Measurements from ENCODE around the gene NRAP. TPM values are rescaled to one million over a fixed set of nuclear protein-coding genes. Genes with fewer than 3 reads are reported as not detected.

Gene NRAP
- total and polyA plus RNA-seq, 10 of the 15 experiments (the other 5 are each of a cell fraction or from before 2014, with no cell fraction given): not detected

DNA sequence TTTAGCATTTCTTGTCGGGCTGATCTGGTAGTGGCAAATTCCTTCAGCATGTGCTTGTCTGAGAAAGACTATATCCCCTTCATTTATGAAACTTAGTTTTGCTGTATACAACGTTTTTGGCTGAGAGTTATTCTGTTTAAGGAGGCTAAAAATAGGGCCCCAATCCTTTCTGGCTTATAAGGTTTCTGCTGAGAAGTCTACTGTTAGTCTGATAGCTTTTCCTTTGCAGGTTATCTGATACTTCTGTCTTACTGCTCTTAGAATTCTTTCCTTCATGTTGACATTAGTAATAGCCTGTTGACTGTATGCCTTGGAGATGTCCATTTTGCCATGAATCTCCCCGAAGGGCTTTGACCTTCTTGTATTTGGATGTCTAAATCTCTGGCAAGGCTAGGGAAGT is 25.7 kb upstream of the NRAP start:
- no peak overlapping the region for H3K4me2 ChIP-seq (ENCODE audit: control insufficient read depth, insufficient read depth)
- ChIA-PET CTCF (interaction anchor here (1.0 to 3.7 kb wide), 2 partner anchors 10 to 13 kb away, joined by 3 to 15 read pairs; partner anchors contain the start of gene CASP7), POLR2A (no interaction called here), SMC1A (ENCODE audit: uncharacterized antibody, unreplicated experiment) (interaction anchor here (0.6 kb wide), 1 partner anchor 190 kb away, joined by 3 read pairs; no protein-coding TSS in a partner anchor), RAD21 (ENCODE audit: unreplicated experiment) (no interaction called here)
- TF ChIP-seq SMAD5 (IDR thresholded peaks at IDR 0.05; ENCODE audit: low read depth): no peak
- TF ChIP-seq, protein P1, sequence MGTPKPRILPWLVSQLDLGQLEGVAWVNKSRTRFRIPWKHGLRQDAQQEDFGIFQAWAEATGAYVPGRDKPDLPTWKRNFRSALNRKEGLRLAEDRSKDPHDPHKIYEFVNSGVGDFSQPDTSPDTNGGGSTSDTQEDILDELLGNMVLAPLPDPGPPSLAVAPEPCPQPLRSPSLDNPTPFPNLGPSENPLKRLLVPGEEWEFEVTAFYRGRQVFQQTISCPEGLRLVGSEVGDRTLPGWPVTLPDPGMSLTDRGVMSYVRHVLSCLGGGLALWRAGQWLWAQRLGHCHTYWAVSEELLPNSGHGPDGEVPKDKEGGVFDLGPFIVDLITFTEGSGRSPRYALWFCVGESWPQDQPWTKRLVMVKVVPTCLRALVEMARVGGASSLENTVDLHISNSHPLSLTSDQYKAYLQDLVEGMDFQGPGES (IDR thresholded peaks at IDR 0.05): no peak
- no peak for TF ChIP-seq MEF2B (IDR thresholded peaks at IDR 0.05; ENCODE audit: partially characterized antibody, poor library complexity, severe bottlenecking)
- no peak for TF ChIP-seq BACH1 (IDR thresholded peaks at IDR 0.05; ENCODE audit: borderline replicate concordance)
- intact Hi-C loops (cut with micrococcal nuclease; ENCODE audit: unreplicated experiment) (no loop called here), in situ Hi-C loops (cut with MboI) (loop anchor here (25.0 kb wide), 1 partner anchor 1123 kb away; the partner anchor contains the start of gene FHIP2A)
- no peak for ATAC-seq
- BruUV-seq (replicated peaks): no TSS peak
- peaks cover 38% of the 10 kb centered on the region for H3K9me3 ChIP-seq (replicated peaks; ENCODE audit: control insufficient read depth, insufficient read depth, low read length)
- WGBS (ENCODE audit: insufficient coverage, insufficient replicate concordance, low lambda C conversion rate, missing lambda C conversion rate): 65% methylated on average over 3 of the region's 3 CpGs
- no peaks in the 10 kb centered on the region for H3K27me3 ChIP-seq (replicated peaks in 1 of 2; ENCODE audit: control insufficient read depth in 2 of 2, insufficient read depth in 2 of 2, low read length in 1 of 2)
- H3K36me3 ChIP-seq (ENCODE audit: control insufficient read depth in 2 of 2, insufficient read depth in 2 of 2, low read length in 1 of 2): peaks cover 7 to 10% of the 10 kb centered on the region in 2 experiments; a peak in 3 of 4 replicates
- H2AFZ ChIP-seq (ENCODE audit: control insufficient read depth, low read depth, low read length): no peak overlapping the region
- H3K9ac ChIP-seq (ENCODE audit: control insufficient read depth, insufficient read depth, low read length): no peak overlapping the region
- H3K4me1 ChIP-seq (ENCODE audit: control insufficient read depth, insufficient read depth, low read length): peaks cover 3% of the 10 kb centered on the region
- DNase-seq (ENCODE audit: low read depth, low spot score): no peak
- no peak overlapping the region for H3K27ac ChIP-seq (ENCODE audit: control insufficient read depth, insufficient read depth)
- FAIRE-seq: no peak
- H4K20me1 ChIP-seq (ENCODE audit: control insufficient read depth, insufficient read depth): no peaks in the 10 kb centered on the region
- peaks cover 38% of the 10 kb centered on the region for H3K79me2 ChIP-seq (ENCODE audit: control insufficient read depth, insufficient read depth, low read length)
- no peak overlapping the region for H3K4me3 ChIP-seq

DNA sequence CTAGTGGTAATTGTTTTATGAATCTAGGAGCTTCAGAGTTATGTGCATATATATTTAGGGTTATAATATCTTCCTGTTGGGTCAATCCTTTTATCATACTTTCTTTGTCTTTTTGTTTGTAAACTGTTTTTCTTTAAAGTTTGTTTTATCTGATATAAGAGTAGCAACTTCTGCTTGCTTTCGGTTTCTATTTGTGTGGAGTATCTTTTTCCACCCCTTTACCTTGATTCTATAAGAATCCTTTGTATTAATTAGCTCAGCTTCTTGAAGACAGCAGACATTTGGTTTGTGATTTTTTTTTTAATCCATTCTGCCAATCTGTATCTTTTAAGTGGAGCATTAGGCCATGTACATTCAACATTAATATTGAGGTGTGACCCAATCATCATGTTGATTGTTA is 25.2 kb upstream of the NRAP start:
- DNase-seq (ENCODE audit: low read depth, low spot score) (no peak), FAIRE-seq (peak; percentile 7), ATAC-seq (peak; percentile 41; the same call in 1 of the 3 replicates)
- H3K4me3 ChIP-seq: no peak overlapping the region
- RAD21 ChIA-PET (ENCODE audit: unreplicated experiment): no interaction called here
- no peaks in the 10 kb centered on the region for H4K20me1 ChIP-seq (ENCODE audit: control insufficient read depth, insufficient read depth)
- in situ Hi-C loops (cut with MboI): loop anchor here (25.0 kb wide), 1 partner anchor 1123 kb away; the partner anchor contains the start of gene FHIP2A
- POLR2A ChIA-PET: no interaction called here
- H3K79me2 ChIP-seq (ENCODE audit: control insufficient read depth, insufficient read depth, low read length): peaks cover 40% of the 10 kb centered on the region
- H3K27me3 ChIP-seq (replicated peaks in 1 of 2; ENCODE audit: control insufficient read depth in 2 of 2, insufficient read depth in 2 of 2, low read length in 1 of 2): no peaks in the 10 kb centered on the region
- CTCF ChIA-PET: interaction anchor here (0.7 to 3.7 kb wide), 2 partner anchors 9 to 16 kb away, joined by 3 to 15 read pairs; partner anchors contain the start of gene CASP7
- no TSS peak for BruUV-seq (replicated peaks)
- H3K9ac ChIP-seq (ENCODE audit: control insufficient read depth, insufficient read depth, low read length): no peak overlapping the region
- H3K9me3 ChIP-seq (replicated peaks; ENCODE audit: control insufficient read depth, insufficient read depth, low read length): peaks cover 36% of the 10 kb centered on the region
- no peak for TF ChIP-seq PAX8 (IDR thresholded peaks at IDR 0.05)
- no peak for TF ChIP-seq ASH2L (IDR thresholded peaks at IDR 0.05; ENCODE audit: borderline replicate concordance, low read depth)
- no peak for TF ChIP-seq ZNF622 (IDR thresholded peaks at IDR 0.05)
- TF ChIP-seq, protein P2, sequence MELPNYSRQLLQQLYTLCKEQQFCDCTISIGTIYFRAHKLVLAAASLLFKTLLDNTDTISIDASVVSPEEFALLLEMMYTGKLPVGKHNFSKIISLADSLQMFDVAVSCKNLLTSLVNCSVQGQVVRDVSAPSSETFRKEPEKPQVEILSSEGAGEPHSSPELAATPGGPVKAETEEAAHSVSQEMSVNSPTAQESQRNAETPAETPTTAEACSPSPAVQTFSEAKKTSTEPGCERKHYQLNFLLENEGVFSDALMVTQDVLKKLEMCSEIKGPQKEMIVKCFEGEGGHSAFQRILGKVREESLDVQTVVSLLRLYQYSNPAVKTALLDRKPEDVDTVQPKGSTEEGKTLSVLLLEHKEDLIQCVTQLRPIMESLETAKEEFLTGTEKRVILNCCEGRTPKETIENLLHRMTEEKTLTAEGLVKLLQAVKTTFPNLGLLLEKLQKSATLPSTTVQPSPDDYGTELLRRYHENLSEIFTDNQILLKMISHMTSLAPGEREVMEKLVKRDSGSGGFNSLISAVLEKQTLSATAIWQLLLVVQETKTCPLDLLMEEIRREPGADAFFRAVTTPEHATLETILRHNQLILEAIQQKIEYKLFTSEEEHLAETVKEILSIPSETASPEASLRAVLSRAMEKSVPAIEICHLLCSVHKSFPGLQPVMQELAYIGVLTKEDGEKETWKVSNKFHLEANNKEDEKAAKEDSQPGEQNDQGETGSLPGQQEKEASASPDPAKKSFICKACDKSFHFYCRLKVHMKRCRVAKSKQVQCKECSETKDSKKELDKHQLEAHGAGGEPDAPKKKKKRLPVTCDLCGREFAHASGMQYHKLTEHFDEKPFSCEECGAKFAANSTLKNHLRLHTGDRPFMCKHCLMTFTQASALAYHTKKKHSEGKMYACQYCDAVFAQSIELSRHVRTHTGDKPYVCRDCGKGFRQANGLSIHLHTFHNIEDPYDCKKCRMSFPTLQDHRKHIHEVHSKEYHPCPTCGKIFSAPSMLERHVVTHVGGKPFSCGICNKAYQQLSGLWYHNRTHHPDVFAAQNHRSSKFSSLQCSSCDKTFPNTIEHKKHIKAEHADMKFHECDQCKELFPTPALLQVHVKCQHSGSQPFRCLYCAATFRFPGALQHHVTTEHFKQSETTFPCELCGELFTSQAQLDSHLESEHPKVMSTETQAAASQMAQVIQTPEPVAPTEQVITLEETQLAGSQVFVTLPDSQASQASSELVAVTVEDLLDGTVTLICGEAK (IDR thresholded peaks at IDR 0.05; ENCODE audit: borderline replicate concordance): peak; percentile 67
- SMC1A ChIA-PET (ENCODE audit: uncharacterized antibody, unreplicated experiment): no interaction called here
- no peak overlapping the region for H2AFZ ChIP-seq (ENCODE audit: control insufficient read depth, low read depth, low read length)
- 0 out of 2 replicates have a peak overlapping the region, but pooled peaks have one; percentile 33 for H3K4me2 ChIP-seq (ENCODE audit: control insufficient read depth, insufficient read depth)
- intact Hi-C loops (cut with micrococcal nuclease; ENCODE audit: unreplicated experiment): no loop called here
- 65% methylated on average over 1 of the region's 1 CpG for WGBS (ENCODE audit: insufficient coverage, insufficient replicate concordance, low lambda C conversion rate, missing lambda C conversion rate)
- peaks cover 7 to 10% of the 10 kb centered on the region in 2 experiments; a peak in 3 of 4 replicates for H3K36me3 ChIP-seq (ENCODE audit: control insufficient read depth in 2 of 2, insufficient read depth in 2 of 2, low read length in 1 of 2)
- H3K27ac ChIP-seq (ENCODE audit: control insufficient read depth, insufficient read depth): no peak overlapping the region
- peaks cover 3% of the 10 kb centered on the region for H3K4me1 ChIP-seq (ENCODE audit: control insufficient read depth, insufficient read depth, low read length)

Data from GM12878 (cell line).